GM18505 (cell line): ENCODE measurements around the gene TMC1.
"Not testable (repeated sequence)": the region's sequence is repeated elsewhere in the genome, so short reads cannot be mapped to it uniquely, and the experiment has no call there.

Experiments used
- ATAC-seq: cut with Tn5 transposase; IDR thresholded peaks from one replicate; pipeline ENCODE4 v1.9.1; 2021; ENCODE audit not compliant: unreplicated experiment
- POLR2A ChIP-seq: IDR thresholded peaks from 4 replicates; pipeline ENCODE4 v1.6.1; 2011; ENCODE audit warnings: borderline replicate concordance; ENCODE audit not compliant: insufficient read depth, insufficient read length; ENCODE audit errors: extremely low read depth

The TMC1 gene

DNA sequence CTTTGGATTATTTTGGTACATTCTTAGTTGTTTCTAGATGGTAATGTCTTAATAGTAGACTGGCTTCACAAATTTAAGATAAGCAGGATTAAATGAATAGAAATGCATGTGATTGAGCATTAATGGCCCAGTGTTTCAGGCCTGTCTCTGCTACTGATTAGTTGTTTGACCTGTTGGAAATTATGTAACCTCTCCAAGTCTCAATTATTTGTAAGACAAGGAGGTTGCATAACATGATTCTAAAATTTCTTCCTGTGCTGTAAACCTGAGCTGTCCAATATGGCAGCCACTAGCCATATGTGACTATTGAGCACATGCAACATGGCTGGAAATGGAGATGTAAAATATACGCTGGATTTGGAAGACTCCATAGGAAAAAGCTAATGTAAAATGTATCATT is 333.9 kb downstream of the TMC1 start:
- no peak for TF ChIP-seq POLR2A

DNA sequence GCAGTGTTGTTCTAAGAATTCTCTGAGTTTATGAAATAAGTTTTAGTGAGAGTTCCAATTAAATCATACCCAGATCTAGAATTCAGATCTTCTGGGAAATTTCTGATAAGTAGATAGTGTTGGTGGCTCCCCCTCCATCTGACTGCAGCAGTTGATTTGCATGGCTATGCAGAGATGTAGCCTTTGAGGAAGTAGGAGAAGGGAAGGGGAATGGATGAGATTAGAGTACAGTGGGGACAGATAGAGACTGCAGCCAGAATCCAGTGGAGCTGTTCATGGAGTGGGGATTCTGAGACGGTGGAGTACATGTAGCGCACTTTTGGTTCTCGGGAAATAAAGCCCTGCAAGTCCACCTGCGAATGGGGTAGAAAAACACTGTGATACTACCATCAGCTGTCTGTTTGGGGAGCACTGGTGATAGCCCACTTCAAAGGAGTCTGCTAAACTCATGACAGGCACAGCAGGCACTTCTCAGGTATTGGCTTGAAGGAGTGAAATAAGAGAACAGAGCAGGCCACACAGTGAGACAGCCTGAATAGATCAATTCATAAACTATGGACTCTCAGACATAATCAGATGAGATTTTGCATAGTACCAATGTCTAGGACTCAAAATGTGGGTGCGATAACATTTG is 334.6 kb downstream of the TMC1 start:
- no peak for ATAC-seq
- no peak for TF ChIP-seq POLR2A

More for the DNA sequence above, 333.9 kb downstream of the TMC1 start:
- no peak for ATAC-seq

DNA sequence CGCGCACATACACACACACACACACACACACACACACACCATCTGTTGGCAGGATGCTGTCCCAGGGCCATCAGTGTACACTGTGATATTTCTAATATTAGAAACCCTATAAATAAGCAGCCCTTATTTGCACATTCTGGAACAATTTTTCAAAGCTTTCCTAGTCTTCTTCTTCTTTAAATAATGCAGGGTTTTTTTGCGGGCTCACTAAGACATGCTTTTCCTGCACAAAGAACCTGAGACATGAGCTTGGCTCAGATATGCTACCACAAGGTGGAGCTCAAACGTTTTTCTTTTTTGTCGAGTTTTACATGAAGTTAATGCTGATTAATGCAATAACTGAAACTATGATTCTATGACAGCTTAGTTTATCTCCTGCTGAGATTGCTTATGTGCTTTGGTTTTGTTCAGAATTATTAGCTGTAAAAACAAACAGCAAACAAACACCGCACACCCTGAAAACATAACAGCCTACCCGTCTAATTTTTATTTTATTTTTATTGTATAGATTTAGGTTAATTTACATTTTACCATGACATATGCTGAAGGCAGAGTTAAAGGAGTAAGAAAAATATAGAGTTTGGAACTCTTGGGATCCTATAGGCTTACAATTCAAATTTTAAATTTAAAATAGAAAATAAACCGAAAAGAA is 335.7 kb downstream of the TMC1 start:
- ATAC-seq: no peak
- no peak for TF ChIP-seq POLR2A

DNA sequence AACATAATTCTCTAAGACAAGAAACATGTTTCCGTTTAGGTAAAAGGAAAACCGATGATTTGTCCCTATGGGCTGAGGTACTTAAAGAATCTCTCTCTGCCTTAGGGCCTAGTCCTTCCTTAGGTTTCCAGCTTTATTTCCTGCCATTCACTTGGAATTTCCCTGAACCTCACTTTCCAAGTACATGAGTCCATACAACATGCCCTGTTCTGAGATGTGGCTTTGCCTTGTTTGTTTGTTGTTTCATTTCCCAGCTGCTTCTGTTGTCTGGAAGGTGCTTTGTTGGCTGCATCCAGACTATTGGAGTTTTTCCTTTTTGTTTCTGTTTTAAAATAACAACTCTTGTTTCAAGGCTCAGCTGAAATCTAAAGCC is 336.2 kb downstream of the TMC1 start:
- no peak for TF ChIP-seq POLR2A
- ATAC-seq: no peak

DNA sequence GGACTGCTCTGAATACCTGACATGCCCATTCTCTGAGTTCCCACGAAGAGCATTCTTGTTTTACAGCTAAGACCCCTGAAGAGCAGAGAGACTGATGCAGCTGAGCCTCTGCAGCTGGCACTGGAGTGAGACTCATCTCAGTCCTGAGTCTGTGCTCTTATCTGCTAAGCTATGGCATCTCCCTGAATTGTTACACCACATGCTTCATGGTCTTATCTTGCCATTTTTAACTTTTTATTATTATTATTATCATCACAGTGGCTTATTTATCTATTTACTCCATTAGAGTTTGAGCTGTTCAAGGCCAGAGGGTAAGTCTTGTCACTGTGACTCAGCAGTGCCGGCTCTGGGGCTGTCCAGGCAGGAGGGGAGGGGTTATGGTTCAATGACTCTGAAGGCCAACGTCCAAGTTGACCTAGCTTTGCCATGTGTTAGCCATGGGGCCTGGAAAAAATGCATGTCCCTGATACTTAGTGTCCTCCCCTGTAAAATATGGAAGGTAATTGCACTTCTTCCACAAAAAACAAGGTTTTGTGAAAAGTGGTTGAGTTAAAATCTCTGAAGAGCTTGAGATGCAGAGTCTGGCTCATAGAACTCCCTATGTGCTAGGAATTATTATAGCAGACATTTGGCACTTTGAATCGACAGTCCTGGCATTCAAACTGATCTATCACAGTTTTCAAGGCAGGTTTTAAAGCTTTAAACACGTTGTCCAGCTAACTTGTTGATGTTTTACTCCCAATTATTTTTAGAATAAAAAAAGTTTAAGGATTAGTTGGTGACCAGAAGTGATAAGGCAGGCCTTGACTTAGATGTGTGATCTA is 336.9 kb downstream of the TMC1 start:
- no peak for TF ChIP-seq POLR2A
- no peak for ATAC-seq

DNA sequence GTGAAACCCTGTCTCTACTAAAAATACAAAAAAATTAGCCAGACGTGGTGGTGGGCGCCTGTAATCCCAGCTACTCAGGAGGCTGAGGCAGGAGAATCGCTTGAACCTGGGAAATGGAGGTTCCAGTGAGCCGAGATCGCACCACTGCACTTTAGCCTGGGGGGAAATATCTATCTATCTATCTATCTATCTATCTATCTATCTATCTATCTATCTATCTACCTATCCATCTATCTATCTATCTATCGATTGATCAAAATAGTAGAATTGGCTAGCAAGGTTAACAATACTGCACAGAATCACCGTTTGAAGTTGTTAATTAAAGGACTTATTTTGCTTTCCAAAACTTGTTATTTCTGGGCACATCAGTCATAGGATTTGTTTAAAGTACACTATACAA is 341.4 kb downstream of the TMC1 start:
- ATAC-seq: not testable (repeated sequence)

DNA sequence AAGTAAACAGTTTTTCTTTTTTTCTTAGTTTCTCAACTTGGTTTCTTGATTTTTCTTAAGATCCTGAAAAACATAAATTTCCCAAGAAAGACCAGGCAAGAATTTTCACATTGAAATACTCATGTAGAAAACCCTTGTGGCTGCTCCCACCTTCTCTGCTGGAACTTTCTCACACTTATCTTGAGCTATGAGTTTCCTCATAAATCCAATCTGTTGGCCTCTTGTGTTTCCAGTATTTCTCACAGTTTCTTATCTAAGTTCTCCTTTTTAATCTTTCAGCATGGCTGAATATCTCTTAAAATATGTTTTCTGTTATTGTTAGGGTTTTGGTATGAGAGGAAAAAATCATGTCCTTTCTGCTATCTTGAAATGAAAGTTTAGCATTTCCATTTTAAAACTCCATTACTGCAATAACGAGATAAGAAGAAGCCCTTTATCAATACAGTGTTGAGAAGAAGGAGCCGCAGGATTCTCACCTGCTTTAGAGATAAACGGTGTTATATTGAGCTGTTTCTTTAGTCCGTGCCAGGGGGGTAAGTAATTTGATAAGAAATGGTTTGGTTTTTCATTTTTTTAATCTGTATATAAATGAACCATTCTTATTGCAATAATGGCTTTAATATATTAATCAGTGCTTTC is 342.2 kb downstream of the TMC1 start:
- no peak for TF ChIP-seq POLR2A
- ATAC-seq: no peak

DNA sequence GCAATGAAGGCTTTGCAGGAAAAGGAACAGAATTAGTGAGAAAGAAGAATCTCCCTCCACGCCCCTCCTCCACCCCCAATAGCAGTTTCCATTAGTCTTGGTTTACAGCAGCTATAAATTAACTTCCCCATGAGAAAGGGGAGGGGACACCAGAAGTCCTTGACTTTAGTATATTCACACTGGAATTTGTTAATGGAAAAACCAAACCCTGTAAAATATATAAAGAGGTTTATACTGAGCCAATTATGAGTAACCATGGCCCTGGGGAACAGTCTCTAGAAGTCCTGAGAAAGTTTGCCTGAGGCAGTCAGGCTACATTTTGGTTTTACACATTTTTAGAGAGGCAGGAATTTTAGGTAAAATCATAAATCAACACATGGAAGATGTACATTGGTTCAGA is 342.9 kb downstream of the TMC1 start:
- ATAC-seq: no peak
- no peak for TF ChIP-seq POLR2A

DNA sequence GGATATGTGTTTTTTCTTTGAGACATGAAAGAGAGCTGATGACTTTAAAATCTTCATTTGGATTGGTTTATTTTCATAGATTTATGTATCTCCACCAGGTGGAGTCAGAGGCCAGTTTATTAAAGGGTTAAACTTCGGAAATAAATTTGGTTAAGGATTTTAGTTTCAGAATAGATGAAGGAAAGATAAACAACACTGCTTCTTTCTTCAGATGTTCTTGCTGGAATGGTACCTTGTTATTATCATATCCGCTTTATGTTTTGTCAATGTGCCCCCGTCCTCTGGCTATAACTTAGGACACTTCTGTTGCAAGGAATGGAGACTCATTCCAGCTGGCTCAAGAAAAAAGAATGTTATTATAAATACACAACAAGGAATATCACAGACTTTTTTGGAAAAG is 350.3 kb downstream of the TMC1 start:
- TF ChIP-seq POLR2A: no peak
- ATAC-seq: no peak

DNA sequence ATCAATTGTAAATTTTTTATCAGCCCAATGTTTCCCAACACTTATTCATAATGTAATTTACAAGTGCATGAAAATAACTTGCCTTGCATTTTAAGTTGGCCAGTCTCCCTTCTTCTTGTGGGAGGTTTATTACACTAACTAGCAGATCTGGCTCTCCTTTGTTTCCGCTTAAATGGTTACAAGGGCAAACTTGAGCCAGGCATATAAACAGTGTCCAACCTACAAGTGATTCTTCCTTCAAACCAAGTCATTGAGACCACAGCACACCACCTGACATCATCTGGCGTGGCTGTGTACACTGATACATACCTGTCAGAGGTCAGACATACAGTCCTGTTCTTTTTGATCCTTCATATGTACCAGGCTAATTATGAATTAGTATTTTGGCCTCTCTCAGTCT is 351.3 kb downstream of the TMC1 start:
- no peak for ATAC-seq
- TF ChIP-seq POLR2A: no peak

DNA sequence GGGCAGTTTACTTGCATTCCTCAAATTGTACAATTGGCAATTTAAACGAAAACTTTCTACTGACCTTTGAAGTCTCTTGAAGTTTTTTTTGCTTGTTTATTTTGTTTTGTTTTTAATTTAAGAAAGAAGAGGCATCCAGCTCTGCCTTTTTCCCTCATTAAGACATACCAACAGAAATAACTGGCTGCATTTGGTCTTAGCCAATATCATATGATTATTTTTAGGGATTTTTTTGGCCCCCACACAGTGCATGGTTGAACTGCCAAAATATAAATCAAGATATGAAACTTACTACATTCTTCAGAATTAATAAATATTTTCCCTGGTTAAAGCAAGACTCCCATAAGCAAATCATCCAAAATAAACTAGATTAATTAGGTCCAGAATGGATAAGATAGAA is 352.0 kb downstream of the TMC1 start:
- no peak for TF ChIP-seq POLR2A

DNA sequence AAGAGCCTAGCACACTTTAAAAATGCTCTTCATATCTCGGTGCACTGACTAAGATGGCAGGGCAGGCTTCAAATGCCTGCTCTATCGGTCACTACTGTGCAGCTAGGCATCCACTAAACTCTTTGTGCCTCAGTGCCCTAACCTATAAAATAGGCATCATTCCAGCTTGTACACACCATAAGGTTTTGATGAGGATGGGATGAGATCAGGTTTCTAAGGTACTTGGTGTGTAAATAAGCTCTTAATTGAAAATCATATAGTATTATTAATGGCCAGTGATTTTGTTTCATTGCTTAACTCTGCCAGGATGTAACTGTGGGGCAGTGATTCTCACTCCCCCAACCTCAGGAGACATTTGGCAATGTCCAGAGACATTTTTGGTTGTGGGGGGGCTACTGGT is 352.9 kb downstream of the TMC1 start:
- no peak for ATAC-seq
- TF ChIP-seq POLR2A: no peak

More for the DNA sequence above, 352.0 kb downstream of the TMC1 start:
- no peak for ATAC-seq

DNA sequence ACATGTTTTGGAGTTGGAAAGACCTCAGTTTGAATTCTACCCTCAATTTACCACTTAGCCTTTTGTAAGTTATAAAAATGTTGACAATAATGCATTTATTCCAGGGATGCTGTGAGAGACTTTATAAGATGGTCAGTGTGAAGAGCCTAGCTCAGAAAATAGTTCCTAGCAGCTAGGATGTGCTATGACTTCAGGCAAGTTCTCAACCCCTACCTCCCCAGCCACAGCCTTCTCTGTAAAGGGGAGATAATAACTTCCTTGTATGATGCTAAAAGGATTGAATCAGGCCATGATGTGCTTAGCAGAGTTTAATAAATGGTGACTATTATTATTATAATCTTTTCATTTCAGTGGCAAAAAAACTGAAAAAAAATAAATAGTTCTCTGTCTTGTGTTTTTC is 353.8 kb downstream of the TMC1 start:
- no peak for TF ChIP-seq POLR2A

More for the DNA sequence above, 353.8 kb downstream of the TMC1 start:
- ATAC-seq: no peak
